GM10248 (cell line): Measurements from ENCODE around the gene UFC1.

ENCODE experiments used
- CTCF ChIA-PET: fragments of 300-600 bp; sonication (Branson Sonifier 250); formaldehyde crosslinking; extraction: SDS; loops from one replicate; lab custom pipeline; 2021; ENCODE audit warnings: antibody characterized with exemption; lab: Yijun Ruan, JAX
- POLR2A ChIA-PET: fragments of 350-650 bp; sonication (Branson Sonifier 250); formaldehyde crosslinking; extraction: SDS; loops from one replicate; lab custom pipeline; 2020; ENCODE audit warnings: antibody characterized with exemption; lab: Yijun Ruan, JAX
- DNase-seq: peaks from one replicate; pipeline ENCODE4 v3.0.0; 2012; ENCODE audit errors: extremely low spot score
- TF ChIP-seq, protein P1 (sequence below): IDR thresholded peaks from 2 replicates; pipeline ENCODE4 v1.5.1; 2012; ENCODE audit warnings: mild to moderate bottlenecking, low read depth; ENCODE audit errors: extremely low read depth, missing control alignments, control extremely low read depth

Gene UFC1

DNA sequence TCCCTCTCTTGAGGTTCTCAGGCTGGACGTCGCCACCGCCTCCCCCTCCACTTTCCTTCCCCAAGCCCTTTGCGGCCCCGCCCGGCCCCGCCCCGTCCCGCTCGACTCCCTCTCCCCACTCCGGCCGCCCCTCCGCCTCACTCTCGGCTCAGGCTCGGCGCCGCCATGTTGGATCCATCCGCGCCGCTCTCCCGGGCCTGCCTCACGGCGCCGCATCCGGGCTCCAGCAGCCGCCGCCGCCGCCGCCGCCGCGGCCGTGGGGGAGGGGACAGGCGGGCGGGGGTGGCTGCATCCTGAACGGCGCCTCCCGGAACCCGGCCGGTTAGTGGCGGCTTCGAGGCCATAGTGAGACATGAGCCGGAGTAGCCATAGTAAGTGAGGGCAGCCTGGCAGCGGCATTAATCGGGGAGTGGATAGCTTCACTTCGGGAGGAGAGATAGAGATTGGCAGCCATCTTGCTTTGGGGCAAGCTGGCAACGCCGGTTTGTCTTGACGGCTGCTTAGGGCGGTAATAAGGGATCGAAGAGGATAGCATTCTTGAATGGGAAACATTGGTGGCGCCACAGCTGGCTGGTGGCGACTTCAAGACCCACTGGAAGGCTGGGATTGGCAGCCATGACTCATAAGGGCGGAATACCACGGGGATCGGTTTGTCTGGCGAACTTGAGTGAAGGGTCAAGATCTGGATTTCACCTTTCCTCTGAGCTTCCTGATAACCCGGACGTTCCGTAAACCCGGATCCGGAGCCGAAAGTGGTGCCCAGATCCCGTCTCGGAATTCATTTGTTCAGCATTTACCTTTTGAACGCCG, 21.2 kb upstream of the UFC1 start, which contains the start of gene DEDD:
Gene DEDD (minus strand): TSS at position 258 of the 810 bp plus-strand sequence. CDS start 8,205 bp downstream, outside the sequence.
- TF ChIP-seq, protein P1, sequence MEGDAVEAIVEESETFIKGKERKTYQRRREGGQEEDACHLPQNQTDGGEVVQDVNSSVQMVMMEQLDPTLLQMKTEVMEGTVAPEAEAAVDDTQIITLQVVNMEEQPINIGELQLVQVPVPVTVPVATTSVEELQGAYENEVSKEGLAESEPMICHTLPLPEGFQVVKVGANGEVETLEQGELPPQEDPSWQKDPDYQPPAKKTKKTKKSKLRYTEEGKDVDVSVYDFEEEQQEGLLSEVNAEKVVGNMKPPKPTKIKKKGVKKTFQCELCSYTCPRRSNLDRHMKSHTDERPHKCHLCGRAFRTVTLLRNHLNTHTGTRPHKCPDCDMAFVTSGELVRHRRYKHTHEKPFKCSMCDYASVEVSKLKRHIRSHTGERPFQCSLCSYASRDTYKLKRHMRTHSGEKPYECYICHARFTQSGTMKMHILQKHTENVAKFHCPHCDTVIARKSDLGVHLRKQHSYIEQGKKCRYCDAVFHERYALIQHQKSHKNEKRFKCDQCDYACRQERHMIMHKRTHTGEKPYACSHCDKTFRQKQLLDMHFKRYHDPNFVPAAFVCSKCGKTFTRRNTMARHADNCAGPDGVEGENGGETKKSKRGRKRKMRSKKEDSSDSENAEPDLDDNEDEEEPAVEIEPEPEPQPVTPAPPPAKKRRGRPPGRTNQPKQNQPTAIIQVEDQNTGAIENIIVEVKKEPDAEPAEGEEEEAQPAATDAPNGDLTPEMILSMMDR: no peak
- ChIA-PET POLR2A (interaction anchor here (0.6 to 1.3 kb wide), 11 partner anchors 11 to 1218 kb away, joined by 3 to 14 read pairs (median 4); partner anchors contain the start of genes UFC1, USF1 and USP21), CTCF (interaction anchor here (0.8 to 4.0 kb wide), 15 partner anchors 7 to 100 kb away, joined by 3 to 18 read pairs (median 5); partner anchors contain the start of genes KLHDC9 and USF1)
- peak; percentile 93 for DNase-seq

DNA sequence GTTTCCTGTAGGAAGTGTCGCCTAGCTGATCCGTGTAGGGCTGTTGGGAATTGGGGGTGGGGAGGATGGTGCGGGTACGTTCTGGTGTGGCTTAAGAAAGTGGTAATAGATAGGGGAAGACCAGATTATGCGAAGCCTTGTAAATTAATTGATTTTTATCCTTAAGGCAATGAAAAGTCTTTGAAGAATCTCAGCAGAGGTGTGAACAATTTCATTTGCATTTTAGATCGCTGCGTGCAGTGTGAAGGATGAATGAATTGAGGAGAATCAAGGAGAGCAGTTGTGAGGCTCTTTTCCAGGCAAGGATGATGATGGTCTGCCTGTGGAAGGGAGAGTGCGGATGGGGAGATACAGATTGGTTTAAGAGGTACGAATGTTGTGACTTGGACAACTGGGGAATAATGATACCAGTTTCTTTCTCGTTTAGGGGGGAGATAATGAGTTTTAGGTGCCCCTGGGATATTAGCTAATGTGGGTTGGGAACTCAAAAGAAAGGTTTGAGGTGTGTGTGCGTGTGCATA, 20.5 kb upstream of the UFC1 start:
- ChIA-PET CTCF (interaction anchor here (0.8 to 4.0 kb wide), 16 partner anchors 8 to 100 kb away, joined by 3 to 18 read pairs (median 5); partner anchors contain the start of genes KLHDC9, NIT1, PFDN2 and USF1), POLR2A (interaction anchor here (0.7 to 1.3 kb wide), 7 partner anchors 12 to 36 kb away, joined by 3 to 14 read pairs (median 4); partner anchors contain the start of genes UFC1 and USP21)
- TF ChIP-seq, protein P1: no peak
- DNase-seq: no peak

DNA sequence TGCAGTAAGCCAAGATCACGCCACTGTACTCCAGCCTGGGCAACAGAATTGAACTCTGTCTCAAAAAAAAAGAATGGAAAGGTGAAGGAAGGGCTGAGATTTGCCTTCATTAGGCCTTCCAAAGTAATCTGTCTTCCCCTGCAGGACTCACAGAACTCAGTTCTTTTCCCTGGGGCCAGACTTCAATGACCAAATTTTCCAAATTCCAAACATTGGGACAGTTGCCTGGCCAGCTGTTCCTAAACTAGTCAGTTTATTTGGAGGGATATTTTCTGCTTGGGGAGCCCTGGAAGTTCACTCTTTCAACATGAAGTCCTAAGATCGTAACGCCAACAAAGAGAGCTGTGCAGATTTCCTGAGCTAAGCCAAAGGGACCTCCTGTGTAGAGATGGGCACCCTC, 15.9 kb upstream of the UFC1 start:
- no peak for DNase-seq
- ChIA-PET POLR2A (interaction anchor here (0.7 to 0.8 kb wide), 2 partner anchors 16 to 1962 kb away, joined by 3 to 4 read pairs; partner anchors contain the start of gene UFC1), CTCF (interaction anchor here (1.0 to 8.1 kb wide), 11 partner anchors 9 to 140 kb away, joined by 3 to 71 read pairs (median 6); partner anchors contain the start of genes ARHGAP30, KLHDC9, TSTD1 and UFC1)
- TF ChIP-seq, protein P1: no peak

DNA sequence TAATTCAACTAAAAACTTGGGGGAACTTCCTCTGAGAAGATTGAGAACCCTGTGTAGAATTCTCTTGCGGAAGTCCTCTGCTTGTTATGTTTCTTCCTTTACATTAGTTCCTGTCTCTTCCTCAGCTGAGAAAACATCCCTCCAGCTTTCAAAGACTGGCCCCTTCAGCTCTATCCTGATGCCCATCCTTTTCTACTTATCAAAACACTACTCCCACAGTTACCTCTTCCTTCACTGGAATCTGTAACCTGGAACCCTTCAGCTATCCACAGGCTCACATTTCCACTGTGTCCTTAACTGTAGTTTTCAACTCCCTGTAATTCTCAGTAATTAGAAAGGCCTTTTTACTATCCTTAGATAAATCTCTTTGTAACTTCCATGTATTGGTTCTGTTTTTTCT, 15.3 kb upstream of the UFC1 start:
- DNase-seq: no peak
- TF ChIP-seq, protein P1: no peak
- ChIA-PET POLR2A (interaction anchor here (0.6 kb wide), 1 partner anchor 18 kb away, joined by 4 read pairs; no protein-coding TSS in a partner anchor), CTCF (interaction anchor here (1.0 to 8.1 kb wide), 12 partner anchors 9 to 141 kb away, joined by 3 to 71 read pairs (median 6); partner anchors contain the start of genes ARHGAP30, KLHDC9, TSTD1 and UFC1)

DNA sequence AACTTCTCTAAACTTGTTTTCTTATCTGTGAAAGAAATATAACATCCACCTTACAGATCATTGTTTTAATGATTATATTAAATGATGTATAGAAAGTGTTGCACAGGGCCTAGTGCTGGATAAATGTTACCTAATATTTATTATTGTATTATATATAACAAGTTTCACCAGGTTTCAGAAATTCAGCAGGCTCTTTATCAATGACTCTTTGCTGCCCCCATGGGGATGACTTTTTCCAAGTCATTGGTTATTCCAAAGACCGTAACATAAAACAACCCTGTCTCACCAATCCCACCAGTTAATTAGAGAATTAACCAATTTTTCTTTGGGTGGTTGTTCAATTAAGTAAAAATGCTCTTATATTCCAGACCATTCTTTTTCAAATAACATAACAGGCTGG, 14.0 kb upstream of the UFC1 start:
- DNase-seq: peak; percentile 56
- POLR2A ChIA-PET: no interaction called here
- CTCF ChIA-PET: interaction anchor here (0.7 to 8.1 kb wide), 11 partner anchors 9 to 308 kb away, joined by 3 to 71 read pairs (median 3); partner anchors contain the start of genes ARHGAP30, KLHDC9, PPOX and UFC1
- TF ChIP-seq, protein P1: peak; percentile 37

DNA sequence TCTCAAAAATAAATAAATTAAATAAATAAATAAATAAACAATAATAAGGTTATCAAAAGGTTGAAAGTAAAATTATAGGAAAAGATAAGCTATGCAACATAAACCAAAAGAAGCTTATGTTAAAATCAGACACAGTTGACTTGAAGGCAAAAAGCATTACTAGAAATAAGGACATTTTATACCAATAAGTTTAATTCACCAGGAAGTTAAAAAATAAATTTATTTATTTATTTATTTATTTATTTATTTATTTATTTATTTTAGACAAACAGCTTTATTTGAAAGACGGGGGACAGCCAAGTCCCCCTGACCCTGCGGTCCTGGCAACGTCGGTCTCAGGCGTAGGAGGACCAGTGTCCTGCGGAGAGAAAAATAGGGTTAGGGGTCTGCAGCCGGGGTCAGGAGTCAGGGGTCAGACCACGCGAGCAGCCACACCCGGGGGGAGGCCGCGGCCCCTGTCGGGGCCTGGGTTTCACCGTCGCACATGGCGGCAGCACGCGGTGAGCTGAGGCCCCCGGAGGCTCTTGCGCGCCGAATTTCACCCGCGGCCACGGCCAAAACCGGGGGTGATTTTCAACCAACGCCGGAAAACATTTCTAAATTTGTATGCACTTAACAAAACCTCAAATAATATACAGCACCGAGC, 12.9 kb upstream of the UFC1 start:
- no peak for DNase-seq
- ChIA-PET POLR2A (interaction anchor here (0.6 kb wide), 1 partner anchor 15 kb away, joined by 3 read pairs; no protein-coding TSS in a partner anchor), CTCF (interaction anchor here (0.7 to 8.1 kb wide), 19 partner anchors 8 to 309 kb away, joined by 3 to 71 read pairs (median 4); partner anchors contain the start of genes ARHGAP30, PPOX, UFC1 and USF1)
- TF ChIP-seq, protein P1: no peak
